IMR-90 (cell line): ENCODE data around the gene C15orf61. TPM values are rescaled to one million over a fixed set of nuclear protein-coding genes. Genes with fewer than 3 reads are reported as not detected.

ENCODE experiments used
- ATAC-seq: fragments of 200-7000 bp; cut with Tn5 transposase; 2 replicates; pipeline ENCODE4 v1.9.1; 2020; ENCODE audit warnings: low read depth, mild to moderate bottlenecking, moderate library complexity
- BruUV-seq: library from RNA; stranded (reverse); fragments of 400-500 nt; replicated peaks from 2 replicates; lab custom pipeline; 2021; lab: Mats Ljungman, UMichigan
- CTCF ChIA-PET: fragments of 300-600 bp; formaldehyde crosslinking; extraction: SDS; loops from one replicate; lab custom pipeline; 2021; ENCODE audit warnings: antibody characterized with exemption; lab: Yijun Ruan, JAX
- POLR2A ChIA-PET: fragments of 300-600 bp; sonication (Branson Sonifier 250); formaldehyde crosslinking; loops from one replicate; lab custom pipeline; 2022; ENCODE audit warnings: antibody characterized with exemption; ENCODE audit not compliant: unreplicated experiment; lab: Charles Lee
- DNase-seq: peaks from one replicate; pipeline ENCODE4 v3.0.0; 2013
- H2AFZ ChIP-seq: replicated peaks from 2 replicates; pipeline ENCODE3; 2013; ENCODE audit warnings: low read length, mild to moderate bottlenecking; ENCODE audit not compliant: poor library complexity
- H2AK5ac ChIP-seq: 2 replicates; pipeline ENCODE4 v1.6.1; 2013; ENCODE audit warnings: low read depth, low read length, inconsistent platforms
- H2AK9ac ChIP-seq: replicated peaks from 2 replicates; pipeline ENCODE3; 2013; ENCODE audit warnings: mild to moderate bottlenecking, low read depth, low read length, moderate library complexity; ENCODE audit not compliant: poor library complexity
- H2BK120ac ChIP-seq: 2 replicates; pipeline ENCODE4 v1.6.1; 2013; ENCODE audit warnings: low read depth, low read length, inconsistent platforms
- H2BK15ac ChIP-seq: 3 replicates; pipeline ENCODE4 v1.6.1; 2013; ENCODE audit warnings: low read depth, low read length, inconsistent platforms
- H2BK20ac ChIP-seq: 2 replicates; pipeline ENCODE4 v1.6.1; 2013; ENCODE audit warnings: low read depth, mild to moderate bottlenecking, inconsistent platforms, low read length, moderate library complexity
- H2BK5ac ChIP-seq: 2 replicates; pipeline ENCODE4 v1.6.1; 2013; ENCODE audit warnings: mild to moderate bottlenecking, low read depth, low read length, inconsistent platforms; ENCODE audit not compliant: poor library complexity, severe bottlenecking
- H3K14ac ChIP-seq: replicated peaks from 2 replicates; pipeline ENCODE4 v1.6.1; 2013; ENCODE audit warnings: low read depth, low read length, inconsistent platforms
- H3K18ac ChIP-seq: 2 replicates; pipeline ENCODE4 v1.6.1; 2013; ENCODE audit warnings: low read depth, low read length, control low read depth
- H3K23ac ChIP-seq: 2 replicates; pipeline ENCODE4 v1.6.1; 2013; ENCODE audit warnings: low read depth, low read length, inconsistent platforms
- H3K27ac ChIP-seq: 2 replicates; pipeline ENCODE4 v1.5.1; 2013; ENCODE audit warnings: mild to moderate bottlenecking, control low read depth, low read length; ENCODE audit not compliant: insufficient read depth
- H3K27me3 ChIP-seq: 2 replicates; pipeline ENCODE4 v1.6.1; 2013; ENCODE audit warnings: low read length; ENCODE audit not compliant: control insufficient read depth, insufficient read depth
- H3K36me3 ChIP-seq: 2 replicates; pipeline ENCODE4 v1.6.1; 2013; ENCODE audit warnings: low read length, mixed read lengths; ENCODE audit not compliant: control insufficient read depth, insufficient read depth
- H3K4ac ChIP-seq: 2 replicates; pipeline ENCODE4 v1.6.1; 2013; ENCODE audit warnings: low read depth, low read length, inconsistent platforms
- H3K4me1 ChIP-seq: 2 replicates; pipeline ENCODE4 v1.6.1; 2013; ENCODE audit warnings: low read length, mixed read lengths; ENCODE audit not compliant: control insufficient read depth, insufficient read depth
- H3K4me2 ChIP-seq: 2 replicates; pipeline ENCODE4 v1.6.1; 2013; ENCODE audit warnings: low read depth, mild to moderate bottlenecking, control low read depth, low read length, moderate library complexity
- H3K4me3 ChIP-seq: 2 replicates; pipeline ENCODE4 v1.5.1; 2013; ENCODE audit warnings: low read depth, mild to moderate bottlenecking, control low read depth, low read length, moderate library complexity; ENCODE audit not compliant: insufficient read depth
- H3K56ac ChIP-seq: 2 replicates; pipeline ENCODE4 v1.6.1; 2013; ENCODE audit warnings: low read length, inconsistent platforms; ENCODE audit not compliant: insufficient read depth; ENCODE audit errors: extremely low read depth
- H3K79me1 ChIP-seq, 2 experiments: 2 replicates each; pipeline ENCODE4 v1.6.1; 2013; ENCODE audit warnings: low read length in 2 of 2, inconsistent platforms in 1 of 2, low read depth in 1 of 2
- H3K9ac ChIP-seq: 2 replicates; pipeline ENCODE4 v1.6.1; 2013; ENCODE audit warnings: low read depth, low read length, control low read depth
- H3K9me1 ChIP-seq: 2 replicates; pipeline ENCODE4 v1.6.1; 2013; ENCODE audit warnings: low read length, inconsistent platforms; ENCODE audit not compliant: insufficient read depth
- H3K9me3 ChIP-seq: 2 replicates; pipeline ENCODE4 v1.6.1; 2013; ENCODE audit warnings: low read length; ENCODE audit not compliant: control insufficient read depth, insufficient read depth
- H4K20me1 ChIP-seq: 2 replicates; pipeline ENCODE4 v1.6.1; 2013; ENCODE audit warnings: low read length, inconsistent platforms; ENCODE audit not compliant: insufficient read depth
- H4K5ac ChIP-seq: 2 replicates; pipeline ENCODE4 v1.6.1; 2013; ENCODE audit warnings: mild to moderate bottlenecking, low read depth, low read length, control low read depth
- H4K8ac ChIP-seq, 2 experiments: 2 replicates each; pipeline ENCODE4 v1.6.1; 2013; ENCODE audit warnings: low read depth in 2 of 2, low read length in 2 of 2, control low read depth in 1 of 2, inconsistent platforms in 1 of 2
- H4K91ac ChIP-seq: 2 replicates; pipeline ENCODE4 v1.6.1; 2013; ENCODE audit warnings: low read depth, low read length, inconsistent platforms; ENCODE audit not compliant: insufficient read depth
- BHLHE40 ChIP-seq: fragments of 150-350 bp; IDR thresholded peaks from 2 replicates; pipeline ENCODE4 v1.6.1; 2016; ENCODE audit warnings: mild to moderate bottlenecking, low read depth, low read length
- MAFK ChIP-seq: IDR thresholded peaks from 2 replicates; pipeline ENCODE4 v1.6.1; 2012; ENCODE audit warnings: low read depth, low read length, improper control_type of control experiment
- MXI1 ChIP-seq: IDR thresholded peaks from 2 replicates; pipeline ENCODE4 v1.6.1; 2012; ENCODE audit warnings: low read depth, mild to moderate bottlenecking, low read length, moderate library complexity, borderline replicate concordance
- RAD21 ChIP-seq: IDR thresholded peaks from 2 replicates; pipeline ENCODE4 v1.6.1; 2012; ENCODE audit warnings: low read length, improper control_type of control experiment
- RCOR1 ChIP-seq: IDR thresholded peaks from 2 replicates; pipeline ENCODE4 v1.6.1; 2012; ENCODE audit warnings: mild to moderate bottlenecking, low read length, improper control_type of control experiment; ENCODE audit not compliant: insufficient replicate concordance
- SMC3 ChIP-seq: fragments of 150-350 bp; IDR thresholded peaks from 2 replicates; pipeline ENCODE4 v1.6.1; 2016; ENCODE audit warnings: low read depth, mild to moderate bottlenecking, antibody characterized with exemption, low read length, moderate library complexity
- WGBS, 2 experiments: methylation state at CpG; one replicate each; pipeline versions ENCODE4 v1.1.5 to v1.1.7; 2013; ENCODE audit warnings: missing lambda C conversion rate in 2 of 2; ENCODE audit not compliant: insufficient read length in 1 of 2; ENCODE audit errors: extremely low coverage in 2 of 2; 5-methylcytosine and 5-hydroxymethylcytosine counted together
- dilution Hi-C: fragments of 300-500 bp; cut with HindIII; formaldehyde crosslinking; loops from one replicate; pipeline ENCODE4 v1.14.3; 2018; ENCODE audit warnings: low sequenced_read_pairs; ENCODE audit not compliant: unreplicated experiment
- in situ Hi-C: fragments of 300-500 bp; cut with MboI; formaldehyde crosslinking; loops from 3 replicates; pipeline ENCODE4 v1.14.3; 2019; ENCODE audit warnings: low sequenced_read_pairs, inconsistent platforms, mixed read lengths
- intact Hi-C: fragments of 100-400 bp; cut with micrococcal nuclease; formaldehyde crosslinking; loops from 2 replicates; pipeline ENCODE4 v1.10.0; 2022
- polyA plus RNA-seq, 3 experiments: library from polyadenylated mRNA; depleted of rRNA; stranded (reverse); fragments of >200 nt; gene quantifications; 2 replicates each; pipeline ENCODE4 v1.2.3, GENCODE V29; 2012; ENCODE audit warnings: low replicate concordance in 1 of 3
- total RNA-seq: library from RNA; depleted of rRNA; stranded (reverse); fragments of >200 nt; gene quantifications from 2 replicates; pipeline ENCODE4 v1.2.3, GENCODE V29; 2012
- TF ChIP-seq, protein P1 (sequence below): fragments of 150-350 bp; IDR thresholded peaks from 2 replicates; pipeline ENCODE4 v1.6.1; 2016; ENCODE audit warnings: low read depth, mild to moderate bottlenecking, low read length, moderate library complexity, borderline replicate concordance

Gene C15orf61
- total and polyA plus RNA-seq, 2 of the 4 experiments (the other 2 are of a cell fraction) = 1.4 to 2.5 TPM

DNA sequence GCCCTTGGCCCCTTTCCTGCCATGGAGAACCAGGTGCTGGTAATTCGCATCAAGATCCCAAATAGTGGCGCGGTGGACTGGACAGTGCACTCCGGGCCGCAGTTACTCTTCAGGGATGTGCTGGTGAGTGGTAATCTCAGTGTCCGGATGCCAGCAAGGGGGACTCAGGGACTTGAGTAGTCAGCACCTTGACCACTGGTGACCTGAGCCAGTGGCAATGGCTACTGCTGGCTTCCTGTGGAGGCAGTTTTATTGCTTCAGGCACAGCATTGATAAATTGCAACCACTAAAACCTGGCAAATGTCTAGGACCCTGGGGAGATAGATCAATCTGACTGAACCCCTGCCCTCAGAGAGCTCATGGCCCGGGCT is 22.4 kb downstream of the C15orf61 start:
- no TSS peak for BruUV-seq
- no peaks in the 10 kb centered on the region for H3K9me3 ChIP-seq
- H3K56ac ChIP-seq = no peak overlapping the region
- peak overlapping the region; percentile 65; the same call in 1 of the 2 replicates for H3K27ac ChIP-seq
- no CpG with 5 or more reads among the region's 7 CpGs for WGBS, 2 experiments
- in situ Hi-C loops = no loop called here
- peak overlapping the region; percentile 93; the same call in 1 of the 2 replicates for H3K14ac ChIP-seq
- peaks cover 12% of the 10 kb centered on the region for H3K4me1 ChIP-seq
- peak overlapping the region; percentile 89; the same call in 1 of the 2 replicates for H4K5ac ChIP-seq
- peaks cover 9% of the 10 kb centered on the region; the same call in 1 of the 2 replicates for H3K36me3 ChIP-seq
- no peak overlapping the region for H2BK20ac ChIP-seq
- H2BK5ac ChIP-seq = no peak overlapping the region
- no peak overlapping the region for H2BK120ac ChIP-seq
- no peaks in the 10 kb centered on the region for H3K27me3 ChIP-seq
- H3K4me3 ChIP-seq = peak overlapping the region; percentile 88
- peaks cover 5% of the 10 kb centered on the region; the same call in 1 of the 2 replicates for H4K20me1 ChIP-seq
- H4K8ac ChIP-seq = peak overlapping the region; percentile 95 to 99
- 0 out of 2 replicates have a peak, but pooled peaks cover 3% of the 10 kb centered on the region for H3K9me1 ChIP-seq
- no peak; the same call in 1 of the 2 replicates for ATAC-seq
- H2BK15ac ChIP-seq = no peak overlapping the region
- H2AK5ac ChIP-seq = peak overlapping the region; percentile 57; the same call in 1 of the 2 replicates
- H3K9ac ChIP-seq = peak overlapping the region; percentile 90
- H2AK9ac ChIP-seq = peak overlapping the region; percentile 81
- ChIA-PET POLR2A (no interaction called here), CTCF (no interaction called here)
- dilution Hi-C loops = no loop called here
- no peak overlapping the region; the same call in 1 of the 2 replicates for H3K18ac ChIP-seq
- H4K91ac ChIP-seq = no peak overlapping the region
- no peak for TF ChIP-seq SMC3
- TF ChIP-seq MXI1 = no peak
- no peak for TF ChIP-seq MAFK
- no peak for TF ChIP-seq RAD21
- TF ChIP-seq, protein P1, sequence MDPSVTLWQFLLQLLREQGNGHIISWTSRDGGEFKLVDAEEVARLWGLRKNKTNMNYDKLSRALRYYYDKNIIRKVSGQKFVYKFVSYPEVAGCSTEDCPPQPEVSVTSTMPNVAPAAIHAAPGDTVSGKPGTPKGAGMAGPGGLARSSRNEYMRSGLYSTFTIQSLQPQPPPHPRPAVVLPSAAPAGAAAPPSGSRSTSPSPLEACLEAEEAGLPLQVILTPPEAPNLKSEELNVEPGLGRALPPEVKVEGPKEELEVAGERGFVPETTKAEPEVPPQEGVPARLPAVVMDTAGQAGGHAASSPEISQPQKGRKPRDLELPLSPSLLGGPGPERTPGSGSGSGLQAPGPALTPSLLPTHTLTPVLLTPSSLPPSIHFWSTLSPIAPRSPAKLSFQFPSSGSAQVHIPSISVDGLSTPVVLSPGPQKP = no peak
- TF ChIP-seq BHLHE40 = no peak
- TF ChIP-seq RCOR1 = no peak
- H3K23ac ChIP-seq = peak overlapping the region; percentile 97; the same call in 1 of the 2 replicates
- H3K4me2 ChIP-seq = peak overlapping the region; percentile 89
- DNase-seq = peak; percentile 5
- H3K4ac ChIP-seq = peak overlapping the region; percentile 85; the same call in 1 of the 2 replicates
- peaks cover 25 to 34% of the 10 kb centered on the region in 2 experiments for H3K79me1 ChIP-seq
- H2AFZ ChIP-seq = peak overlapping the region; percentile 96
- intact Hi-C loops = loop anchor here (2.0 to 5.0 kb wide), 2 partner anchors 21 to 289 kb away; no protein-coding TSS in a partner anchor
